ENCODE measurements around the gene NAV2. TPM values are rescaled to one million over a fixed set of nuclear protein-coding genes. Genes with fewer than 3 reads are reported as not detected.
A peak's percentile ranks its signal among the peaks of the same experiment; 100 is the strongest.

NAV2 gene
- total RNA-seq, 1 experiment from 2014 or later, result 23.3 TPM

GRCh38 chr11:19989191-19989590 is 276.6 kb downstream of the NAV2 start:
- peaks cover 22% of the 10 kb centered on the region for H3K4me1 ChIP-seq (replicated peaks; ENCODE audit: insufficient read depth)
- H3K27ac ChIP-seq, result peak overlapping the region; percentile 59
- H3K9me3 ChIP-seq (ENCODE audit: insufficient read depth, low read depth), result no peaks in the 10 kb centered on the region; the same call in 1 of the 2 replicates
- no peak overlapping the region for H3K4me2 ChIP-seq
- no peaks in the 10 kb centered on the region for H3K9me2 ChIP-seq (ENCODE audit: insufficient read depth)
- CTCF ChIA-PET, result no interaction called here
- H3F3A ChIP-seq (ENCODE audit: insufficient read depth, low read depth), result peaks cover 6% of the 10 kb centered on the region; the same call in 1 of the 2 replicates
- no peaks in the 10 kb centered on the region for H3K36me3 ChIP-seq (ENCODE audit: low read depth)
- no peaks in the 10 kb centered on the region for H3K27me3 ChIP-seq (ENCODE audit: insufficient read depth, low read depth)
- no TSS peak for BruUV-seq (replicated peaks)
- no peaks in the 10 kb centered on the region for H3K79me2 ChIP-seq (ENCODE audit: low read depth)
- no peak for TF ChIP-seq EZH2 (IDR thresholded peaks at IDR 0.05; ENCODE audit: low read depth)
- TF ChIP-seq CTCF (conservative IDR thresholded peaks at IDR 0.05), result no peak
- H3K4me3 ChIP-seq, result no peak overlapping the region
- H2AFZ ChIP-seq, result no peak overlapping the region
- DNase-seq, result no peak
- intact Hi-C loops (cut with micrococcal nuclease; ENCODE audit: unreplicated experiment), result no loop called here
- POLR2A ChIA-PET (ENCODE audit: unreplicated experiment), result no interaction called here
- H4K20me1 ChIP-seq (ENCODE audit: insufficient read depth), result no peaks in the 10 kb centered on the region

GRCh38 chr11:19992162-19992561 is 279.5 kb downstream of the NAV2 start:
- Histone ChIP-seq H3K9me2 (ENCODE audit: insufficient read depth) (no peaks in the 10 kb centered on the region), H2AFZ (no peak overlapping the region), H3K36me3 (ENCODE audit: low read depth) (no peaks in the 10 kb centered on the region), H3K27me3 (ENCODE audit: insufficient read depth, low read depth) (no peaks in the 10 kb centered on the region), H3K4me3 (no peak overlapping the region), H3K79me2 (ENCODE audit: low read depth) (no peaks in the 10 kb centered on the region), H3K4me1 (replicated peaks; ENCODE audit: insufficient read depth) (peaks cover 41% of the 10 kb centered on the region), H4K20me1 (ENCODE audit: insufficient read depth) (no peaks in the 10 kb centered on the region), H3K4me2 (no peak overlapping the region), H3K27ac (no peak overlapping the region), H3K9me3 (ENCODE audit: insufficient read depth, low read depth) (no peaks in the 10 kb centered on the region; the same call in 1 of the 2 replicates), H3F3A (ENCODE audit: insufficient read depth, low read depth) (peaks cover 24% of the 10 kb centered on the region)
- DNase-seq, result no peak
- TF ChIP-seq CTCF (conservative IDR thresholded peaks at IDR 0.05), result no peak
- TF ChIP-seq EZH2 (IDR thresholded peaks at IDR 0.05; ENCODE audit: low read depth), result no peak
- ChIA-PET POLR2A (ENCODE audit: unreplicated experiment) (no interaction called here), CTCF (no interaction called here)
- BruUV-seq (replicated peaks), result no TSS peak
- intact Hi-C loops (cut with micrococcal nuclease; ENCODE audit: unreplicated experiment), result no loop called here

GRCh38 chr11:19992998-19993397 is 280.4 kb downstream of the NAV2 start:
- H4K20me1 ChIP-seq (ENCODE audit: insufficient read depth), result no peaks in the 10 kb centered on the region
- H3K27me3 ChIP-seq (ENCODE audit: insufficient read depth, low read depth), result no peaks in the 10 kb centered on the region
- no peaks in the 10 kb centered on the region for H3K36me3 ChIP-seq (ENCODE audit: low read depth)
- H3K4me3 ChIP-seq, result no peak overlapping the region
- H3K4me1 ChIP-seq (replicated peaks; ENCODE audit: insufficient read depth), result peaks cover 39% of the 10 kb centered on the region
- BruUV-seq (replicated peaks), result no TSS peak
- intact Hi-C loops (cut with micrococcal nuclease; ENCODE audit: unreplicated experiment), result no loop called here
- peaks cover 24% of the 10 kb centered on the region for H3F3A ChIP-seq (ENCODE audit: insufficient read depth, low read depth)
- no peaks in the 10 kb centered on the region for H3K79me2 ChIP-seq (ENCODE audit: low read depth)
- CTCF ChIA-PET, result no interaction called here
- H3K9me3 ChIP-seq (ENCODE audit: insufficient read depth, low read depth), result no peaks in the 10 kb centered on the region; the same call in 1 of the 2 replicates
- DNase-seq, result no peak
- H3K9me2 ChIP-seq (ENCODE audit: insufficient read depth), result no peaks in the 10 kb centered on the region
- H2AFZ ChIP-seq, result no peak overlapping the region
- POLR2A ChIA-PET (ENCODE audit: unreplicated experiment), result no interaction called here
- H3K4me2 ChIP-seq, result no peak overlapping the region
- no peak overlapping the region for H3K27ac ChIP-seq
- TF ChIP-seq CTCF (conservative IDR thresholded peaks at IDR 0.05), result no peak
- TF ChIP-seq EZH2 (IDR thresholded peaks at IDR 0.05; ENCODE audit: low read depth), result no peak

All from PC-9 (cell line).